Neural cell (in vitro differentiated cells): ENCODE measurements around the gene ACSL6.

Source experiments
- EP300 ChIP-seq: fragments of 450-650 bp; conservative IDR thresholded peaks from 2 replicates; pipeline ENCODE4 v1.6.1; 2014; ENCODE audit warnings: antibody characterized with exemption, mild to moderate bottlenecking, moderate library complexity; ENCODE audit not compliant: poor library complexity, severe bottlenecking
- POLR2AphosphoS5 ChIP-seq: IDR thresholded peaks from 2 replicates; pipeline ENCODE4 v1.6.1; 2012
- RAD21 ChIP-seq: fragments of 450-650 bp; conservative IDR thresholded peaks from 2 replicates; pipeline ENCODE4 v1.6.1; 2014; ENCODE audit warnings: antibody characterized with exemption, mild to moderate bottlenecking, moderate library complexity
- SMC3 ChIP-seq: fragments of 450-650 bp; conservative IDR thresholded peaks from 2 replicates; pipeline ENCODE4 v1.6.1; 2014; ENCODE audit warnings: antibody characterized with exemption, mild to moderate bottlenecking, moderate library complexity; ENCODE audit not compliant: poor library complexity
- TF ChIP-seq, protein P1 (sequence below): fragments of 450-650 bp; IDR thresholded peaks from 2 replicates; pipeline ENCODE4 v1.5.1; 2014; ENCODE audit warnings: antibody characterized with exemption, mild to moderate bottlenecking, moderate library complexity; ENCODE audit not compliant: poor library complexity, severe bottlenecking
- TF ChIP-seq, protein P2 (sequence below): IDR thresholded peaks from 2 replicates; pipeline ENCODE4 v1.6.1; 2012; ENCODE audit warnings: borderline replicate concordance

DNA sequence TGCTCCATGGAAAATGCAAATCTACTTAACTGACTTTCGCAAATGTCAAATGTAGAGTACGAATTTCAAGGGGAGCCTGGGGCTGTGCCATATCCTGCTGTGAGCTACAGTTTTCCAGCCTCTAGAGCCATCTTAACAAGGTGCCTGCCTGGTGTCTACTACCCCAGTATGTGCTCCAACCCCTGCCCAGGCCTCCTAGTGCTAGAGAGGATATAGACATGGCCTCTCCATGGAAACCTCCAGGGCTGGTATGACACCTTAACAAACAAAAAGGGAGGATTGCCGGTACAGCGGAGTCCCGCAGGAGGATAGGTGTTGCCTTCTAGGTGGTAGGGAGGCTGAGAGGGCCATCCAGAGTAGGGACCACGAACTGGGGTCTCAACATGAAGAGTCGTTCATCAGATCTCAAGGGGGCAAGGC is 35.4 kb upstream of the ACSL6 start:
- no peak for TF ChIP-seq RAD21
- TF ChIP-seq POLR2AphosphoS5: no peak
- TF ChIP-seq, protein P1, sequence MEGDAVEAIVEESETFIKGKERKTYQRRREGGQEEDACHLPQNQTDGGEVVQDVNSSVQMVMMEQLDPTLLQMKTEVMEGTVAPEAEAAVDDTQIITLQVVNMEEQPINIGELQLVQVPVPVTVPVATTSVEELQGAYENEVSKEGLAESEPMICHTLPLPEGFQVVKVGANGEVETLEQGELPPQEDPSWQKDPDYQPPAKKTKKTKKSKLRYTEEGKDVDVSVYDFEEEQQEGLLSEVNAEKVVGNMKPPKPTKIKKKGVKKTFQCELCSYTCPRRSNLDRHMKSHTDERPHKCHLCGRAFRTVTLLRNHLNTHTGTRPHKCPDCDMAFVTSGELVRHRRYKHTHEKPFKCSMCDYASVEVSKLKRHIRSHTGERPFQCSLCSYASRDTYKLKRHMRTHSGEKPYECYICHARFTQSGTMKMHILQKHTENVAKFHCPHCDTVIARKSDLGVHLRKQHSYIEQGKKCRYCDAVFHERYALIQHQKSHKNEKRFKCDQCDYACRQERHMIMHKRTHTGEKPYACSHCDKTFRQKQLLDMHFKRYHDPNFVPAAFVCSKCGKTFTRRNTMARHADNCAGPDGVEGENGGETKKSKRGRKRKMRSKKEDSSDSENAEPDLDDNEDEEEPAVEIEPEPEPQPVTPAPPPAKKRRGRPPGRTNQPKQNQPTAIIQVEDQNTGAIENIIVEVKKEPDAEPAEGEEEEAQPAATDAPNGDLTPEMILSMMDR: no peak
- TF ChIP-seq, protein P2, sequence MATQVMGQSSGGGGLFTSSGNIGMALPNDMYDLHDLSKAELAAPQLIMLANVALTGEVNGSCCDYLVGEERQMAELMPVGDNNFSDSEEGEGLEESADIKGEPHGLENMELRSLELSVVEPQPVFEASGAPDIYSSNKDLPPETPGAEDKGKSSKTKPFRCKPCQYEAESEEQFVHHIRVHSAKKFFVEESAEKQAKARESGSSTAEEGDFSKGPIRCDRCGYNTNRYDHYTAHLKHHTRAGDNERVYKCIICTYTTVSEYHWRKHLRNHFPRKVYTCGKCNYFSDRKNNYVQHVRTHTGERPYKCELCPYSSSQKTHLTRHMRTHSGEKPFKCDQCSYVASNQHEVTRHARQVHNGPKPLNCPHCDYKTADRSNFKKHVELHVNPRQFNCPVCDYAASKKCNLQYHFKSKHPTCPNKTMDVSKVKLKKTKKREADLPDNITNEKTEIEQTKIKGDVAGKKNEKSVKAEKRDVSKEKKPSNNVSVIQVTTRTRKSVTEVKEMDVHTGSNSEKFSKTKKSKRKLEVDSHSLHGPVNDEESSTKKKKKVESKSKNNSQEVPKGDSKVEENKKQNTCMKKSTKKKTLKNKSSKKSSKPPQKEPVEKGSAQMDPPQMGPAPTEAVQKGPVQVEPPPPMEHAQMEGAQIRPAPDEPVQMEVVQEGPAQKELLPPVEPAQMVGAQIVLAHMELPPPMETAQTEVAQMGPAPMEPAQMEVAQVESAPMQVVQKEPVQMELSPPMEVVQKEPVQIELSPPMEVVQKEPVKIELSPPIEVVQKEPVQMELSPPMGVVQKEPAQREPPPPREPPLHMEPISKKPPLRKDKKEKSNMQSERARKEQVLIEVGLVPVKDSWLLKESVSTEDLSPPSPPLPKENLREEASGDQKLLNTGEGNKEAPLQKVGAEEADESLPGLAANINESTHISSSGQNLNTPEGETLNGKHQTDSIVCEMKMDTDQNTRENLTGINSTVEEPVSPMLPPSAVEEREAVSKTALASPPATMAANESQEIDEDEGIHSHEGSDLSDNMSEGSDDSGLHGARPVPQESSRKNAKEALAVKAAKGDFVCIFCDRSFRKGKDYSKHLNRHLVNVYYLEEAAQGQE: no peak
- no peak for TF ChIP-seq SMC3
- TF ChIP-seq EP300: no peak
